Fibroblast of skin of back (primary cell): Measurements from ENCODE around the gene CADPS.
A peak's percentile ranks its signal among the peaks of the same experiment; 100 is the strongest.
"Not testable (repeated sequence)": the region's sequence is repeated elsewhere in the genome, so short reads cannot be mapped to it uniquely, and the experiment has no call there.

Experiments
- DNase-seq: peaks from one replicate; pipeline ENCODE4 v3.0.0-alpha.2; 2013

Gene CADPS

DNA sequence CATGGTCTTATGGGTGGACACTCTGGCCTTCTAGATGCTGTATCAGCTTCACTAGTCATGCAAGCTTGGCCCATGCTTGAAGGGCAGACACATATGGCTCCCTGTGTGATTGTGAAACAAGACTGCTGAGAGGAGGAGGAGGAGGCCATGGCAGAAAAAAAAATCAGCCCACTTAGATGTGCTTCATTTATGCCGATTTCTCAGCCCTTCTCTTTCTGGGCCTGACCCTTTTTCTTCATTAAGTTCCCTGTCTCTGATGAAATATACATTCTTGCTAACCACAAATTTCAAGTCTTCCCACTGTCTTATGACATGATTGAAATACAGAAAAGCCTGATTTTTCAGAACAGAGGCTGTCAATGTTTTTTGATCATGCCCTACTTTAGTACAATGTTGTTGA, 288.9 kb downstream of the CADPS start:
- DNase-seq = peak; percentile 42

DNA sequence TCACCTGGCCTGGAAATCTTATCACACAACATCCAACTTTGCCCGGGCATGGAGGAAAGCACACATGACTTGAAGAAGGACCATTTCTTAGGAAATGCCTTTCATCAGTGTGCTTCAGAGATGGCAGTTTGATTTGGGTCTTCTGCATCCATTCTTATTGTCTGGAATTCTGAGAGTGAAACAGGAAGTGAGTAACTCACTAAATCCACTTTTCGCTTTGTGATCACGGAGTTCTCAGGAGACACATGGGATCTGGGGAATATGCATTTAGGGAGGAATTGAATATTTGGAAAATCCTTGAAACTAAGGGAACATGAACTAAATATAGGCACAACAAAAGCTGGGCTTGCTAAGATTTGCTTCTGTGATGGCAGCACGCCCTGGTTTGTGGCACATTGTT, 289.4 kb downstream of the CADPS start:
- DNase-seq = peak; percentile 64

- DNase-seq = no peak
Measured at GRCh38 chr3:62584636-62585035, 290.6 kb downstream of the CADPS start.

- no peak for DNase-seq
Measured at GRCh38 chr3:62582495-62583172, 292.6 kb downstream of the CADPS start.

DNA sequence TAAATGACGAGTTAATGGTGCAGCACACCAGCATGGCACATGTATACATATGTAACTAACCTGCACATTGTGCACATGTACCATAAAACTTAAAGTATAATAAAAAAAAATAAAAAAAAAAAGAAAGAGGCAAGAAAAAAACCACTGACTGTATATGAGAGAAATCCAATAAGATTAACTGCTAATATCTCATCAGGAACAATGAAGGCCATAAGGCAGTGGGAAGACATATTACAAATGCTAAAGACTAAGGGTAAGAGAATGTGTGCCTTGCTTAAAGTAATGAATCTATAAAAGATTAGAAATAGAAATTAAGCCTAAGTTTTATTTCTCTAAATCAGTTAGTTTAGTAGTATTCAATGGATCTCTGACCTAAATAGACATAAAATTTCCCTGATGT, 294.7 kb downstream of the CADPS start:
- DNase-seq = not testable (repeated sequence)

DNA sequence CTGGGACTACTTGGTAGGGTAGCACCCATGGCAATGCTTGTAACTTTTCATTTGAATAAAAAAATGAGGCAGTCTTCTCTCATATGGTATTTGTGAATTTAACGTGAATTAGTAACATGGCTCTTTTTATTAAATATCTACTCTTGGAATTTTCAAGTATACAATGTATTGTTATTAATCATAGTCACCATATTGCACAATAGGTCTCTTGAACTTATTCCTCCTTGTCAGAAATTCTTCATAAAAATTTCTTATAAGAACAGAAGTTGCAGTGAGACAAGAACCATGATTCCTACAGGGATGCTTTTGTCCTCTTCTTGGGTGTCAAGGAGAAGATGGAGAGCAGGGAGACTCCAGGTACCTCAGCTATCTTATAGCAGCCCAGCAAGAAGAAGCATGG, 298.1 kb downstream of the CADPS start:
- DNase-seq = no peak

GRCh38 chr3:62574266-62574898, 300.8 kb downstream of the CADPS start:
- no peak for DNase-seq

DNA sequence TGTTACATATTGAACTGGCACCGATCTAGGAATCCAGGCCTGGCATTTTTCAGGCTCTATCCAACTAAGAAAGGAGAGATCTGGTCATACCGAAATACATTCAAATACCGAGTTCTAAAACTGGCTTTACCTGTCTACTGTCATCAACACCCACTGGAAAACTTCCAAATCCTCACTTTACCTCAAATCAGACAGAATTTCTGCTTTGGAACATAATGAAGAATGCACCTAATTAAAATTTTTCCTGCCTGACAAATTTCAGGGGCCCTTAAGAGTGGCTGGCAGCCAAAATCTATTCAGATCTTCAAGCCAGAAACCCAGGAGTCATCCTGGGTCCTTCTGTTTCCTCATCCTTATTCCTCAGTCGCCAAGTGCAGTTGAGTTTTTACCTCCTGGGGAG, 303.3 kb downstream of the CADPS start:
- no peak for DNase-seq

DNA sequence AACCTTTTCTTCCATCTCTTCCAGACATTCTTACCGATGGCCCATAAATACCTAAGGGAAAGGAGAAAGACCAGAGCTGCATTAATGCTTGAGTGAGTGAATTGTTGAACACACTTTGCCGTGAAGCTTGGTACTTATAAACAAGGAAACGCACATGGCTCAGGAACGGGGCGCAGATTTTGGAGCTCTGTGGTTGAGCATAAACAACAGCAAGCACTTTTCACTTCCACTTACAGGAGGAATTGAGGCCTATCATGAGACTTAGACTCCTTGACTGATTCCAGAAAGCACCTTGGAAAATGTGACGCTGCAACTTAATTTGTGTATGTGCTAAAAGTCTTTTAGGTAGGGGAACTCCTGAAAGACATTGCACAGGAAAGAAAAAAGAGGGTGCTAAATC, 304.3 kb downstream of the CADPS start:
- no peak for DNase-seq

GRCh38 chr3:62569609-62570008, 305.6 kb downstream of the CADPS start:
- DNase-seq = no peak

DNA sequence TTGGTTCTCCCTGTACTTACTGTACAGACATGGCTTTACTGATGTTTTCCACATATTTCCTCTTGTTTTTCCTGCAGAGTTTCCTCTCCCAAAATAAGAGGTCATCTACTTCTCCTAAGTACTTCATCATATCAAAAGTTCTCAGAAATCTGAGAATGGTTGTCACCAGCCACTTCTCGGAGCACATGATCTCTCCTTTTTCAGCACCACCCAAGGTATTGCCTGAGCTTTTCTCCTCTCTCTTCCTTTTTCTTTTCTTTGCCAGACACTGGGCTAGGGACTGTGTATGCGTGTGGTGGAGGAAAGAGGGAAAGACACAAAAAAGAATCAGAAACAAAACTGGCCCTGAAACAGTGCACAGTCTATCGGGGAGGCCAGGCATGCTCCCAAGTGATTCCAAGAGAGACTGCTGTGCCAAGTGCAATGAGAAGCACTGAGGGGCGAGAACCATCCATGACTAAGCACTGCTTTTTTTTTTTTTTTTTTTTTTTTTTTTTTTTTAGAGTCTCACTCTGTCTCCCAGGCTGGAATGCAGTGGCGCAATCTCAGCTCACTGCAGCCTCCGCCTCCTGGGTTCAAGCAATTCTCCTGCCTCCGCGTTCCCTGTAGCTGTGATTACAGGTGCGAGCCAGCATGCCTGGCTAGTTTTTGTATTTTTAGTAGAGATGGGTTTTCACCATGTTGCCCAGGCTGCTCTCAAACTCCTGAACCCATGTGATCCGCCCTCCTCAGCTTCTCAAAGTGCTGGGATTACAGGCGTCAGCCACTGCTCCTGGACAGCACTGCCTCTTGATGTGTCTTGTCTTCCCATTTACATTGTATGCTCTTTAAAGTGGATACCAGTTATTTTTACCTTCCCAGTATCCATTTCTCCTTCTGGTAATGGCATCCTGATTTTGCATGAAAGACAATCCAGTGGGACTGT, 307.9 kb downstream of the CADPS start:
- peak; percentile 81 for DNase-seq

DNA sequence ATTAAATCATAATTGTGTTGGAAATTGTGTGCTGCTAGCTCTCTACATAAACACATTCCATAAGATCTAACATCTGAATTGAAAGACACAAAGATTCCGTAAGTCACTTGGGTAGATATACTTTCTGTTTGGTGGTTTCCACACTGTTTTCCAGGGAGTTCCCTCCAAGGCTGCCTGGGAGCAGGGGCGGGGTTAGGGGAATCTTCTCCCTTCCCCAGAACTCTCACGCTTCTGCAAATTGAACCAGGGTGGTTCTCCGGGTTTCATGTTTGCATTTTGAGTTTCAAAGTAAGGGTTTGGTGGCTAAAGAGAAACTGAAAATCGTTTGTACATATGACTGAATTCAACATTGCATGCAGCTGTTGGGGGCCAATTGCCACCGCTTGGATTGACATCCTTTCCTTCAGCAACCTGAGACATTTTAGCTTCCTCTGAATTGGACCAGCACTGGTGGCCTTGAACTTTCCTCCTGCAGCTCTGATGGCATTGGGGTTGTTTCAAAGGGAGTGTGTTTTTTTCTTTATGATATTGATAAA, 309.1 kb downstream of the CADPS start:
- DNase-seq = no peak

- DNase-seq = no peak
Measured at GRCh38 chr3:62562596-62562995, 312.6 kb downstream of the CADPS start.

DNA sequence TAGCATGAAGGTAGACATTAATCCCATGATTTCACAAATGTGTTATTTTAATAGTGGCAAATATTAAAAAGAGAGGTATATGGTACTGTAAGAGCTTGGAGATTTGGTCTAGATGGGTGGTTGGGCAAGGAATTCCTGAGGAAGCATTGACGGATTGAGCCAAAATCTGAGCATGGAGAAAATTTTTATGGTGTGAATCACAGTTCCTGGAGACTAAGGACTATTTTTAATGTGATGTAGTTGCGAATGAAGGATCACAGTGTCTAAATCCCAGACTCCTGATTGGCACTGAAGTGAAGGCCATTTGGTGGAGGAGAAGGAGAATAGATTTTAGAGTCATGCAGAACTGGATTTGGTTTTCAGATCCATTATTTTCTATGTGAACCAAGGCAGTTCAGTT, 313.2 kb downstream of the CADPS start:
- peak; percentile 90 for DNase-seq

DNA sequence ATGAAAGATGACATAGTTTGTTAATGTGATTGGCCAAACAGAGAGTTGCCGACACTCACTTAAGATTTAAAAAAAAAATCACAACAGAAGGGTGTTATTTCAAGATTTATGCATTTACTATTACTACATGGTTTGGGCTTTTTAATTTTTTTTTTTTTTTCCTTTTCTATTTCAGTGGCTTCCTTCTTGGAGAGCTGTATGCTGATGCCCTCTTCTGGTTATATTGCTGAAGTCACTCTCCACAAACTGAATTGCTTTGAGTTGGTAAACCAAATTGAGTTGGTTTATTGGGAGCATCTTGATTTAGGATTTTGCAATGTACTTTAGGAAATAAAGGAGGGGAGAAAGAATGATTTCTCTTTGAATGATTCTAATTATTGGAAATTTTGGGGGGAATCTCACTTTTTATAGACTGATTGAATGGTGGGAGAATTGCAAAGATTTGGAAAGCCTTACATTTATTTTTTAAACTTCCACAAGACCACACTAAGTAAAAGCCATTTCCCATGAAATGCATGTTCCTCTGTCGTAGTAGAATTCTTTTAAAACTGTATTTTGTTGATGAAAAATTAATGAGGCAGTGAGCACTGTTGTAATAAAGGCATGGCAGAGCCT, 315.3 kb downstream of the CADPS start:
- peak; percentile 37 for DNase-seq

- DNase-seq = peak; percentile 25
Measured at GRCh38 chr3:62558549-62559112, 316.6 kb downstream of the CADPS start.

- no peak for DNase-seq
Measured at GRCh38 chr3:62557983-62558382, 317.2 kb downstream of the CADPS start.

DNA sequence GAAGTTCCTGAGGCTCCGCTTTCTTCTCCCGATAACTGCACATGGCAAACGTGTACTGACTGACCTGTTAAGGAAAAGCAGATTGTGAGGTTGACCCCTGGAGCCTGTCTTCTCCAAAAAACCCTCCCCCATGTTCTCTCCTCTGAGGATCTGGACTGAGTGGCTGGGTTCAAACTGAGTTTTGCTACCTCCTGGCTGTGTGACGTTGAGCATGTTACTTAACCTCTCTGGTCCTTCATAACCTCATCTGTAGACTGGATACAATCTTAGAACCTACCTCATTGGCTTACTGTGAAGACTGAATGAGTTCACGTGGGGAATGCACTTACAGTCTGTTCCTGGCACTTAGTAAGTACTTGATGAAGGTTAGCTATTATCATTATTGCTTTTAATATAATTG, 317.8 kb downstream of the CADPS start:
- DNase-seq = no peak

- DNase-seq = no peak
Measured at GRCh38 chr3:62556121-62556815, 318.9 kb downstream of the CADPS start.

DNA sequence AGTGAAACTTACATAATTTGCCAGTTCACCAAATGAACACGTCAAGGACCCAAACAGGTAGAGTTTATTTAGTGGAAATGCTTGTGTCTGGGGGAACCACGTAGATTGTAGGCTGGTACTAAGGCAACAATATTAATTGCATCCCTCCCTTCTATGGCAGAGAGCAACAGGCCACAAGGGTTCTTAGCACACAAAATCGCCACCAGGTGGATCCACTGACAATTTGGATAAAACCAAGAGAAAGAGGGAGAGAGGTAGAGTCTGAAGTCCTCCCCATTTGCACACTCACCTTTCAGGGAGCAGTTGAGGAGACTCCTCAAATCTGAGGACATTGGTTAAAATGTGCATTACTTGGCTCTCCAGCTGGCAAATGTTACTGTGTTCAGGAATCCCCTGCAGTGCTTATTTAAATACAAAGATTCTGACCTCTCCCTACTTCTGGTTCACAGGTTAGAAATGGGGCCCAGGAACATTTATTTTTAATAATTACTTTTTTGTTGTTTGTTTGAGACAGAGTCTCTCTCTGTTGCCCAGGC, 320.9 kb downstream of the CADPS start:
- no peak for DNase-seq

- peak; percentile 19 for DNase-seq
Measured at GRCh38 chr3:62553811-62554210, 321.4 kb downstream of the CADPS start.
